SKM-1 treated with dmso at 0.1 percent for 144 hours (cell line): Measurements from ENCODE around the gene GPR162.

ENCODE experiments used
- DNase-seq: peaks from one replicate; lab custom pipeline; 2025; ENCODE audit not compliant: unreplicated experiment; lab: John Stamatoyannopoulos, UW

The GPR162 gene

GRCh38 chr12:6836851-6837250, 15.2 kb downstream of the GPR162 start:
- DNase-seq: no peak

DNA sequence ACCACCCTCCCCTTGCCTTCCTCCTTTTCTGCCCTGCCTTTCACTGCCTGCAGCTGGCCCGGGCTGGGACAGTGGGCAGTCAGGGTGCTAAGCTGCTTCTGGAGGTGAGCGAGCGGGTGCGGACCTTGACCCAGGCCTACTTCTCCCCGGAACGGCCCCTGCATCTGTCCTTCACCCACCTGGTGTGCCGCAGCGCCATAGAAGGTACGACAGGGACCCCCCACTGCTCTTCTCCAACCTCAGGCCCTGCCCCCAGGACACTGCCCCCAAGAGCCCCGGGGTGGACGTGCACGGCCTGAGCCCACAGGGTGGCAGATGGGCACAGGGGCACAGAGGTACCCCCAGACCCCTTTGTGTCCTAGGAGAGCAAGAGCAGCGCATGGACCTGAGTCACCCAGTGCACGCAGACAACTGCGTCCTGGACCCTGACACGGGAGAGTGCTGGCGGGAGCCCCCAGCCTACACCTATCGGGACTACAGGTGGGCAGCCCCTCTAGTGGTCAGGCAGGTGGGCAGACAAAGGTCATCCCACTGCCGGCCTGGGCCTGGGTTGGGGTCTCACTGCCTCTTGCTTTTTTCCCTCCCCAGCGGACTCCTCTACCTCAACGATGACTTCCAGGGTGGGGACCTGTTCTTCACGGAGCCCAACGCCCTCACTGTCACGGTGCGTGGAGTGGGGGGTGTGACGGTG, 15.9 kb downstream of the GPR162 start:
- no peak for DNase-seq

- no peak for DNase-seq
Measured at GRCh38 chr12:6838854-6839253, 17.2 kb downstream of the GPR162 start.

DNA sequence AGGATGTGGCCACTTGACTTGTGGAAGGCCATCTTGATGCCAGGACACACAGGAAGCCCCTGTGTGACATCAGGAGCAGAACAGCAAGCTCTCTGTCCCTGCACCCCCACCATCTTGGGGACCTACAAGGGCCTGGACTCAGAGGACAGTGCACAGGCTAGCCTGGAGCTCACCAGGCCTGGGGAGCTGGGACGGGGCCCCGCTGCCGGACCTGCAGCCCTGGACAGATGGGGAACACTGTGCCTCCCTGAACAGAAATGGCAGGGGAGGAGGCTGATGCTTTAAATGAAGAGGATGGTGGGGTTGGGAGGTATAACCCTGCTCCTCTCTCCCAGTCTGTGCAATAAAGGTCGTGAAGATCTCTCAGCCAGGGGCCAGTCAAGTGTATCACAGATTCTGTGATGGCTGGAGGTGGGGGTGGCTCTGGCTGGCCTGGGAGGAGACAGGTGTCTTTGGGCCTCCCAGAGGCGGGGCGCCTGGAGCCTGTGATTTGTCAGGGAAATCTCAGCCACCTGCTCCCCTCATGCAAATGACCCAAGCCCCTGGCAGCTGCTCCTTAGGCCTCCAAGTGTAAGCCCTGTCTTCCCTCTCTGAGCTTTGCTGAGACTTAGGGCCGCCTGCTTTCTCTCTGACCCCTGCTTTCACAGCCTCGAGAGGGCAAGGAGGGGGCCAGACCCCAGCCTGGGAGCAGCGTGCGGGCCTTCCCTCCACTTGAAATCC, 18.0 kb downstream of the GPR162 start:
- DNase-seq: no peak

- no peak for DNase-seq
Measured at GRCh38 chr12:6840330-6840729, 18.7 kb downstream of the GPR162 start.

DNA sequence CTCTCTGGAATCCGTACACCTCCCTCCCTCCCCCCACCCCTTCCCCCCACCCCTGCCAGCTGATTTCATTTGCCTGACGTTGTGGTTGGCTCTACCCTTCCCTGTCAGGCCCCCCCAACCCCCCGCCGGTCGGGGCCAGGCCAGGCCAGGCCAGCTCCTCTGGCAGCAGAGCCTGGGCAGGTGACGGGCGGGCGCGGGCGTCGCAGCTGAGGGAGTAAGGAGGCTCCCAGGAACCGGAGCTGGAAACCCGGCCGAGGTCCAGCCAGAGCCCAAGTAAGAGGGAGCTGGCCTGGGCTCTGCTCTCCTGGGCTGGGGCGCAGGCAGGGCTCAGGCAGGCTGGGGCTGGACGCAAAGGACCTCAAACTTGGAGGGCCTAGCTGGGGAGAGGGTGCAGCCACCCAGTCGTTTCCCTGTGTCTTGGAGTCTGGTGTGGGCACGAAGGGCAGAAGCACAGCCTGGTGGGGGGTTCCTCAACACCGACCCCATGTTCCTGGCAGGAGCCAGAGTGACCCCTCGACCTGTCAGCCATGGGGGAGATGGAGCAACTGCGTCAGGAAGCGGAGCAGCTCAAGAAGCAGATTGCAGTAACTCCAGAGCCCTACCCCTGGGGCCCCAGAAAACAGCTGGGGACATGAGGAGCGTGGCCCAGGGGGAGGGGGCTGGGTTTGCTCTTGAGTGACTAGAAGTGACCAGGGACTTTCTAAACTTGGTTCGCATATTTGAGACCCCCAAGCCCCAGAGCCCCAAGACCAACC, 19.3 kb downstream of the GPR162 start, which contains the start of gene GNB3:
Gene GNB3, plus strand, starts transcription at position 165 of the 755 bp plus-strand sequence. Its CDS starts 363 bp downstream, at position 528.
- DNase-seq: no peak

DNA sequence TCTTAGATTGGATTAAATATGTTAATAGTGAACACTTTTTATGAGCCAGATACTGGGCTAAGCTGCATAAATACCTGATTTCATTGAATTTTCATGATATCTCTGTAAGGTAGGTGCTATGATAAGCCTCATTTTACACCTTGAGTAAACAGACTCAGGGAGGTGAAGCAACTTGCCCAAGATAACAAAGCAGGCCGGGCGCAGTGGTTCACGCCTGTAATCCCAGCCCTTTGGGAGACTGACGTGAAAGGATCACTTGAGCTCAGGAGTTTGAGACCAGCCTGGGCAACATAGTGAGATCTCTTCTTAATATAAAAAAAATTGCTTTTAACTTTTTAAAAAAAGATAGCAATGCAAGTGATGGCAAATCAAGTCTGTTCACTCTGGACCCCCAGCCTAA, 20.5 kb downstream of the GPR162 start:
- DNase-seq: no peak

- no peak for DNase-seq
Measured at GRCh38 chr12:6843118-6843902, 21.7 kb downstream of the GPR162 start.

GRCh38 chr12:6845395-6845794, 23.8 kb downstream of the GPR162 start:
- DNase-seq: no peak

GRCh38 chr12:6846316-6846869, 24.8 kb downstream of the GPR162 start:
- no peak for DNase-seq

GRCh38 chr12:6847676-6848075, 26.1 kb downstream of the GPR162 start:
- DNase-seq: no peak

GRCh38 chr12:6849427-6849826, 27.8 kb downstream of the GPR162 start:
- no peak for DNase-seq

- no peak for DNase-seq
Measured at GRCh38 chr12:6849976-6850560, 28.4 kb downstream of the GPR162 start.

- no peak for DNase-seq
Measured at GRCh38 chr12:6850796-6851152, 29.2 kb downstream of the GPR162 start.

- DNase-seq: peak; percentile 88
Measured at GRCh38 chr12:6851153-6851920, 29.7 kb downstream of the GPR162 start, which contains the start of gene CDCA3. CDCA3 (minus strand) TSS chr12:6851286; CDS start chr12:6850952, 334 bp downstream.

- DNase-seq: peak; percentile 90
Measured at GRCh38 chr12:6851921-6852650, 30.5 kb downstream of the GPR162 start, which contains the start of gene USP5. USP5 (plus strand) TSS chr12:6852150; CDS start chr12:6852180, 30 bp downstream.

- no peak for DNase-seq
Measured at GRCh38 chr12:6852651-6853354, 31.2 kb downstream of the GPR162 start.

- DNase-seq: no peak
Measured at GRCh38 chr12:6853626-6854025, 32.0 kb downstream of the GPR162 start.
